GM18520 (cell line): ENCODE data around the gene CCDC196.

Source experiments
- ATAC-seq: cut with Tn5 transposase; IDR thresholded peaks from one replicate; pipeline ENCODE4 v1.9.1; 2021; ENCODE audit not compliant: unreplicated experiment

Gene CCDC196

GRCh38 chr14:66485910-66486421, at the start of gene CCDC196:
Gene CCDC196, plus strand, starts transcription at chr14:66486371. Its CDS starts 132 bp downstream, at chr14:66486503.
- no peak for ATAC-seq

- ATAC-seq: no peak
Observed at GRCh38 chr14:66440801-66441200, 45.4 kb upstream of the CCDC196 start.

GRCh38 chr14:66442953-66443571, 43.1 kb upstream of the CCDC196 start:
- ATAC-seq: no peak

GRCh38 chr14:66443785-66444184, 42.4 kb upstream of the CCDC196 start:
- ATAC-seq: no peak

GRCh38 chr14:66444271-66444927, 41.8 kb upstream of the CCDC196 start:
- ATAC-seq: no peak

- no peak for ATAC-seq
Observed at GRCh38 chr14:66445936-66446335, 40.2 kb upstream of the CCDC196 start.

- ATAC-seq: no peak
Observed at GRCh38 chr14:66453469-66453868, 32.7 kb upstream of the CCDC196 start.

- ATAC-seq: no peak
Observed at GRCh38 chr14:66459603-66460002, 26.6 kb upstream of the CCDC196 start.

GRCh38 chr14:66464261-66464660, 21.9 kb upstream of the CCDC196 start:
- ATAC-seq: no peak

- no peak for ATAC-seq
Observed at GRCh38 chr14:66468778-66469367, 17.3 kb upstream of the CCDC196 start.

GRCh38 chr14:66471584-66471983, 14.6 kb upstream of the CCDC196 start:
- ATAC-seq: no peak

- no peak for ATAC-seq
Observed at GRCh38 chr14:66472251-66472650, 13.9 kb upstream of the CCDC196 start.

GRCh38 chr14:66473223-66473622, 12.9 kb upstream of the CCDC196 start:
- ATAC-seq: no peak

- ATAC-seq: no peak
Observed at GRCh38 chr14:66476964-66477363, 9.2 kb upstream of the CCDC196 start.

GRCh38 chr14:66477567-66477966, 8.6 kb upstream of the CCDC196 start:
- ATAC-seq: no peak

- ATAC-seq: no peak
Observed at GRCh38 chr14:66482873-66483272, 3.3 kb upstream of the CCDC196 start.

GRCh38 chr14:66483322-66483721, 2.8 kb upstream of the CCDC196 start:
- ATAC-seq: no peak

GRCh38 chr14:66485029-66485428, 1.1 kb upstream of the CCDC196 start:
- ATAC-seq: no peak

- ATAC-seq: no peak
Observed at GRCh38 chr14:66487164-66487563, 993 bp downstream of the CCDC196 start.

GRCh38 chr14:66490143-66491111, 4.3 kb downstream of the CCDC196 start:
- no peak for ATAC-seq

GRCh38 chr14:66493750-66494149, 7.6 kb downstream of the CCDC196 start:
- ATAC-seq: no peak
